Stimulated activated effector memory CD8-positive, alpha-beta T cell treated with anti-CD3 and anti-CD28 coated beads, Interleukin-12 subunit alpha, Interleukin-12 subunit beta, amount 100 ng/mL, for 72 hours (primary cell): ENCODE data around the gene TXLNA.

Experiments
- ATAC-seq: fragments of 150-1000 bp; cut with Tn5 transposase; 2 replicates; pipeline ENCODE4 v1.10.0; 2021
- DNase-seq, 2 donors: peaks; one replicate each; pipeline ENCODE4 v3.0.0; 2021 to 2022; ENCODE audit warnings: low spot score in 2 of 2
- H3K27ac Mint-ChIP-seq: one replicate; pipeline ENCODE4 v1.8.0; 2022; ENCODE audit warnings: mild to moderate bottlenecking, mixed read lengths
- H3K36me3 Mint-ChIP-seq: one replicate; pipeline ENCODE4 v1.8.0; 2022; ENCODE audit warnings: mild to moderate bottlenecking, mixed read lengths
- H3K4me1 Mint-ChIP-seq: one replicate; pipeline ENCODE4 v1.8.0; 2022; ENCODE audit warnings: mixed read lengths
- H3K4me3 Mint-ChIP-seq: one replicate; pipeline ENCODE4 v1.8.0; 2022; ENCODE audit warnings: mild to moderate bottlenecking, mixed read lengths
- H3K9me3 Mint-ChIP-seq: one replicate; pipeline ENCODE4 v1.8.0; 2022; ENCODE audit warnings: mixed read lengths

The TXLNA gene

GRCh38 chr1:32197837-32198236, 18.4 kb downstream of the TXLNA start:
- H3K27ac Mint-ChIP-seq: peak overlapping the region; percentile 85
- H3K9me3 Mint-ChIP-seq: no peaks in the 10 kb centered on the region
- DNase-seq: no peak
- H3K36me3 Mint-ChIP-seq: peaks cover 69% of the 10 kb centered on the region
- ATAC-seq: no peak
- H3K4me3 Mint-ChIP-seq: no peak overlapping the region
- peaks cover 85% of the 10 kb centered on the region for H3K4me1 Mint-ChIP-seq

GRCh38 chr1:32198237-32199042, 19.0 kb downstream of the TXLNA start:
- DNase-seq (no peak), ATAC-seq (no peak)
- peaks cover 82% of the 10 kb centered on the region for H3K4me1 Mint-ChIP-seq
- H3K9me3 Mint-ChIP-seq: no peaks in the 10 kb centered on the region
- peaks cover 63% of the 10 kb centered on the region for H3K36me3 Mint-ChIP-seq
- H3K27ac Mint-ChIP-seq: peak overlapping the region; percentile 85
- H3K4me3 Mint-ChIP-seq: no peak overlapping the region

GRCh38 chr1:32199043-32199716, 19.7 kb downstream of the TXLNA start:
- H3K36me3 Mint-ChIP-seq: peaks cover 60% of the 10 kb centered on the region
- peaks cover 82% of the 10 kb centered on the region for H3K4me1 Mint-ChIP-seq
- H3K9me3 Mint-ChIP-seq: no peaks in the 10 kb centered on the region
- ATAC-seq (no peak), DNase-seq (no peak)
- H3K4me3 Mint-ChIP-seq: peak overlapping the region; percentile 87
- peak overlapping the region; percentile 85 for H3K27ac Mint-ChIP-seq

- DNase-seq (no peak), ATAC-seq (no peak)
- Mint-ChIP-seq H3K9me3 (no peaks in the 10 kb centered on the region), H3K36me3 (peaks cover 60% of the 10 kb centered on the region), H3K4me3 (peak overlapping the region; percentile 87), H3K27ac (peak overlapping the region; percentile 94), H3K4me1 (peaks cover 78% of the 10 kb centered on the region)
Measured at GRCh38 chr1:32199717-32200072, 20.2 kb downstream of the TXLNA start.

GRCh38 chr1:32200226-32201010, 20.9 kb downstream of the TXLNA start, which contains the start of gene CCDC28B:
Gene CCDC28B (plus strand): TSS chr1:32200595. CDS start chr1:32201936, 1,341 bp downstream.
- peak within 1 kb of the TSS; percentile 94 for H3K27ac Mint-ChIP-seq
- no peaks in the 10 kb centered on the region for H3K9me3 Mint-ChIP-seq
- peaks cover 71% of the 10 kb centered on the region for H3K4me1 Mint-ChIP-seq
- H3K36me3 Mint-ChIP-seq: peaks cover 55% of the 10 kb centered on the region
- ATAC-seq: peak; percentile 63
- DNase-seq: peak; percentile 33 to 79
- H3K4me3 Mint-ChIP-seq: peak within 1 kb of the TSS; percentile 87

- H3K27ac Mint-ChIP-seq: peak overlapping the region; percentile 94
- peaks cover 69% of the 10 kb centered on the region for H3K4me1 Mint-ChIP-seq
- no peaks in the 10 kb centered on the region for H3K9me3 Mint-ChIP-seq
- DNase-seq: peak; percentile 54 to 88
- peaks cover 47% of the 10 kb centered on the region for H3K36me3 Mint-ChIP-seq
- ATAC-seq: peak; percentile 66
- peak overlapping the region; percentile 87 for H3K4me3 Mint-ChIP-seq
Measured at GRCh38 chr1:32201011-32201855, 21.8 kb downstream of the TXLNA start.

GRCh38 chr1:32204943-32205361, 25.5 kb downstream of the TXLNA start:
- Mint-ChIP-seq H3K9me3 (no peaks in the 10 kb centered on the region), H3K27ac (peak overlapping the region; percentile 94), H3K4me1 (peaks cover 52% of the 10 kb centered on the region), H3K4me3 (peak overlapping the region; percentile 89), H3K36me3 (peaks cover 26% of the 10 kb centered on the region)
- no peak for DNase-seq
- ATAC-seq: no peak

GRCh38 chr1:32205401-32206370, 26.2 kb downstream of the TXLNA start, which contains the start of gene IQCC:
Gene IQCC (plus strand): TSS chr1:32205671. CDS start chr1:32205682, 11 bp downstream.
- DNase-seq (peak; percentile 78 to 90), ATAC-seq (peak; percentile 84)
- peak within 1 kb of the TSS; percentile 89 for H3K4me3 Mint-ChIP-seq
- H3K9me3 Mint-ChIP-seq: no peaks in the 10 kb centered on the region
- H3K36me3 Mint-ChIP-seq: peaks cover 26% of the 10 kb centered on the region
- peak within 1 kb of the TSS; percentile 94 for H3K27ac Mint-ChIP-seq
- peaks cover 45% of the 10 kb centered on the region for H3K4me1 Mint-ChIP-seq

GRCh38 chr1:32208469-32208868, 29.0 kb downstream of the TXLNA start:
- Mint-ChIP-seq H3K36me3 (peaks cover 23% of the 10 kb centered on the region), H3K27ac (peak overlapping the region; percentile 37), H3K9me3 (no peaks in the 10 kb centered on the region), H3K4me3 (no peak overlapping the region), H3K4me1 (peaks cover 30% of the 10 kb centered on the region)
- ATAC-seq (no peak), DNase-seq (no peak)

- H3K27ac Mint-ChIP-seq: peak within 1 kb of the TSS; percentile 54
- H3K4me1 Mint-ChIP-seq: peaks cover 25% of the 10 kb centered on the region
- no peak for ATAC-seq
- no peaks in the 10 kb centered on the region for H3K9me3 Mint-ChIP-seq
- peaks cover 24% of the 10 kb centered on the region for H3K36me3 Mint-ChIP-seq
- no peak for DNase-seq
- H3K4me3 Mint-ChIP-seq: no peak within 1 kb of the TSS
Measured at GRCh38 chr1:32208891-32209328, 29.4 kb downstream of the TXLNA start, which contains the start of gene DCDC2B. Gene DCDC2B (plus strand): TSS chr1:32209089. CDS start chr1:32209094, 5 bp downstream.

GRCh38 chr1:32215629-32216480, 36.4 kb downstream of the TXLNA start:
- H3K36me3 Mint-ChIP-seq: peaks cover 32% of the 10 kb centered on the region
- DNase-seq (peak; percentile 42 to 68), ATAC-seq (peak; percentile 81)
- peak overlapping the region; percentile 72 for H3K27ac Mint-ChIP-seq
- H3K4me1 Mint-ChIP-seq: peaks cover 29% of the 10 kb centered on the region
- H3K9me3 Mint-ChIP-seq: no peaks in the 10 kb centered on the region
- H3K4me3 Mint-ChIP-seq: no peak overlapping the region

GRCh38 chr1:32216566-32216965, 37.1 kb downstream of the TXLNA start:
- Mint-ChIP-seq H3K36me3 (peaks cover 32% of the 10 kb centered on the region), H3K27ac (peak overlapping the region; percentile 72), H3K4me1 (peaks cover 36% of the 10 kb centered on the region), H3K4me3 (no peak overlapping the region), H3K9me3 (no peaks in the 10 kb centered on the region)
- DNase-seq: no peak
- ATAC-seq: no peak

- H3K36me3 Mint-ChIP-seq: peaks cover 35% of the 10 kb centered on the region
- DNase-seq (no peak), ATAC-seq (no peak)
- peaks cover 40% of the 10 kb centered on the region for H3K4me1 Mint-ChIP-seq
- H3K9me3 Mint-ChIP-seq: no peaks in the 10 kb centered on the region
- no peak overlapping the region for H3K27ac Mint-ChIP-seq
- H3K4me3 Mint-ChIP-seq: no peak overlapping the region
Measured at GRCh38 chr1:32219022-32219421, 39.5 kb downstream of the TXLNA start.
